Measurements from ENCODE around the gene CCDC91.

DNA sequence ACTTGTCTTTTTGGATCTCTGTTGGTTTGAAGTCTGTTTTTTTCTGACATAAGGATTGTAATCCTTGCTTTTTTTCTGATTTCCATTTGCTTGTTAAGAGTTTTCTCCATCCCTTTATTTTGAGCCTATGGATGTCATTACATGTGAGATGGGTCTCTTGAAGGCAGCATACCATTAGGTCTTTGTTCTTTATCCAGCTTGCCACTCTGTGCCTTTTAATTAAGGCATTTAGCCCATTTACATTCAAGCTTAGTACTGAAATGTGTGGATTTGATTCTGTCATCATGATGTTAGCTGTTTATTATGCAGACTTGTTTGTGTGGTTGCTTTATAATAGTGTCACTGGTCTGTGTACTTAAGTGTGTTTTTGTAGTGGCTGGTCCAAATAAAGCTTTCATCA is 100.0 kb downstream of the CCDC91 start:
- TF ChIP-seq CTCF (IDR thresholded peaks at IDR 0.05; ENCODE audit: insufficient read depth, low read length, poor library complexity, severe bottlenecking) (no peak), EZH2phosphoT487 (conservative IDR thresholded peaks at IDR 0.05; ENCODE audit: low read length) (no peak)

All from SU-DHL-6 (cell line).